Adrenal gland (tissue), 5 donors: ENCODE data around the gene ERG28.

ENCODE experiments used
- CTCF ChIP-seq, 6 experiments: fragments of 450-650 bp in 4 of 6; fragments of 200-600 bp in 2 of 6; sonication (generic) in 1 of 6; IDR thresholded peaks; 1 replicate in 5 of 6; 2 replicates in 1 of 6; pipeline versions ENCODE4 v1.5.1 to v1.8.0; 2016 to 2021; ENCODE audit warnings: antibody characterized with exemption in 6 of 6, mild to moderate bottlenecking in 2 of 6, moderate library complexity in 1 of 6
- POLR2A ChIP-seq, 2 donors: fragments of 450-650 bp; IDR thresholded peaks; one replicate each; pipeline ENCODE4 v1.6.1; 2017; ENCODE audit warnings: antibody characterized with exemption in 2 of 2, mild to moderate bottlenecking in 2 of 2, moderate library complexity in 1 of 2
- donor health status: DM: no; HTN: no; CAD: no.

GRCh38 chr14:75626863-75627262, 33.8 kb downstream of the ERG28 start:
- TF ChIP-seq CTCF (IDR thresholded peaks at IDR 0.05) = no peak
- no peak for TF ChIP-seq POLR2A (IDR thresholded peaks at IDR 0.05)
